ENCODE results near the gene IGFLR1. TPM values are rescaled to one million over a fixed set of nuclear protein-coding genes. Genes with fewer than 3 reads are reported as not detected.

The IGFLR1 gene
- total and polyA plus RNA-seq, 9 of the 15 experiments (the other 6 are each of a cell fraction or from before 2014, with no cell fraction given), result 1.0 to 14.3 (median 4.6) TPM

DNA sequence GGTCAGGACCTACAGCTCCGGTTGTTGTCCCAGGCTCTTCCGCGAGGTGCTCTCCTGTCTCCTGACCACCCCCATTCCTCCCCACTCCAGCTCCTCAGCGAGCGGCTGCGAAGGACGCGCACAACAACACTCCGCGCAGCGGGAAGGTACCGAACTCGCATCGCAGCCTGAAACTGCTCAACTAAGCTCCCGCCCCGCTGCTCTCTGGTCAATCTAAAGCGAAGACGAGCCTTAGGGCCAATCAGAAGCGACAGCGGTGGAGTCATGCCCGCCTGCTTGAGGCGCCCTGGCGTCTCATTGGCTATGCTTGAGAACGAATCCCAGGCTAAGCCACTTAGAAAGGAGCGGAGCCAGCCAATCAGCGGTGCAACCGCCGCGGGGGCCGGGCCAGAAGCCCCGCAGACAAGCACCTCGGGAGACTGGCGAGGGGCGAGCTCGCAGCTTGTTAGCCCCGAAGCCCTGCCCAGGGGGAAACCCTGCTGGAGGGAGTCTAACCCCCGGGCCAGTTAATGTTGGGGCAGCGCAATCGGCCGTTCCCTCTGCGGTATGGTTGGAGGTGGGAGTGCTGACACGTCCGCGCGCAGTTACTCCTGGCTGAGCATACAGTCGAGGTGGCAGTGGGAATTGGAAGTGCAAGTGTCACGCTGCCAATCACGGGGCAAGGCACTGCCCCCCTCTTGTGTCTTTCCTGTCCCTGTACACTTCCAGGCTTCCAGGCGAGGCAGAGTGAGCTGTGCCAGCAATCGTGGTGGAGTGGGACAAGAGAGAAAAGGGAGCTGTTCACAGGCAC is 39.8 kb downstream of the IGFLR1 start (continued):
- TF ChIP-seq, protein P1, sequence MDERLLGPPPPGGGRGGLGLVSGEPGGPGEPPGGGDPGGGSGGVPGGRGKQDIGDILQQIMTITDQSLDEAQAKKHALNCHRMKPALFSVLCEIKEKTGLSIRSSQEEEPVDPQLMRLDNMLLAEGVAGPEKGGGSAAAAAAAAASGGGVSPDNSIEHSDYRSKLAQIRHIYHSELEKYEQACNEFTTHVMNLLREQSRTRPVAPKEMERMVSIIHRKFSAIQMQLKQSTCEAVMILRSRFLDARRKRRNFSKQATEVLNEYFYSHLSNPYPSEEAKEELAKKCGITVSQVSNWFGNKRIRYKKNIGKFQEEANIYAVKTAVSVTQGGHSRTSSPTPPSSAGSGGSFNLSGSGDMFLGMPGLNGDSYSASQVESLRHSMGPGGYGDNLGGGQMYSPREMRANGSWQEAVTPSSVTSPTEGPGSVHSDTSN (CRISPR knock-in tag; IDR thresholded peaks at IDR 0.05; ENCODE audit: low read depth), result peak; percentile 90
- TF ChIP-seq, protein P1 (tag; conservative IDR thresholded peaks at IDR 0.05; ENCODE audit: low read depth), result peak; percentile 100
- TF ChIP-seq RBM17 (IDR thresholded peaks at IDR 0.05; ENCODE audit: borderline replicate concordance, low read depth, low read length) (no peak), ZBTB8A (IDR thresholded peaks at IDR 0.05; ENCODE audit: partially characterized antibody) (no peak), POLR2H (tag; IDR thresholded peaks at IDR 0.05; ENCODE audit: low read depth) (no peak), ZC3H4 (CRISPR knock-in tag; IDR thresholded peaks at IDR 0.05; ENCODE audit: borderline replicate concordance) (no peak), MTA3 (IDR thresholded peaks at IDR 0.05; ENCODE audit: borderline replicate concordance) (no peak; the same call in 1 of the 2 replicates), YBX1 (IDR thresholded peaks at IDR 0.05) (no peak), SAFB (IDR thresholded peaks at IDR 0.05; ENCODE audit: borderline replicate concordance, low read depth, low read length) (no peak), ZNF717 (CRISPR knock-in tag; IDR thresholded peaks at IDR 0.05) (no peak), MYBL2 (IDR thresholded peaks at IDR 0.05; ENCODE audit: low read depth) (no peak), MYBL2 (CRISPR knock-in tag; IDR thresholded peaks at IDR 0.05; ENCODE audit: borderline replicate concordance) (no peak), ZNF124 (CRISPR knock-in tag; IDR thresholded peaks at IDR 0.05) (no peak), RBM15 (IDR thresholded peaks at IDR 0.05; ENCODE audit: insufficient read depth, low read length) (no peak), NFE2L1 (tag; IDR thresholded peaks at IDR 0.05; ENCODE audit: borderline replicate concordance, low read depth) (no peak), MIER1 (IDR thresholded peaks at IDR 0.05; ENCODE audit: low read depth) (no peak), NELFE (IDR thresholded peaks at IDR 0.05; ENCODE audit: insufficient read depth, insufficient read length) (no peak)
- TF ChIP-seq, protein P2, sequence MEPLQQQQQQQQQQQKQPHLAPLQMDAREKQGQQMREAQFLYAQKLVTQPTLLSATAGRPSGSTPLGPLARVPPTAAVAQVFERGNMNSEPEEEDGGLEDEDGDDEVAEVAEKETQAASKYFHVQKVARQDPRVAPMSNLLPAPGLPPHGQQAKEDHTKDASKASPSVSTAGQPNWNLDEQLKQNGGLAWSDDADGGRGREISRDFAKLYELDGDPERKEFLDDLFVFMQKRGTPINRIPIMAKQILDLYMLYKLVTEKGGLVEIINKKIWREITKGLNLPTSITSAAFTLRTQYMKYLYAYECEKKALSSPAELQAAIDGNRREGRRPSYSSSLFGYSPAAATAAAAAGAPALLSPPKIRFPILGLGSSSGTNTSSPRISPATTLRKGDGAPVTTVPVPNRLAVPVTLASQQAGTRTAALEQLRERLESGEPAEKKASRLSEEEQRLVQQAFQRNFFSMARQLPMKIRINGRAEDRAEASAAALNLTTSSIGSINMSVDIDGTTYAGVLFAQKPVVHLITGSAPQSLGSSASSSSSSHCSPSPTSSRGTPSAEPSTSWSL (CRISPR knock-in tag; IDR thresholded peaks at IDR 0.05; ENCODE audit: borderline replicate concordance), result no peak
- TF ChIP-seq, protein P3, sequence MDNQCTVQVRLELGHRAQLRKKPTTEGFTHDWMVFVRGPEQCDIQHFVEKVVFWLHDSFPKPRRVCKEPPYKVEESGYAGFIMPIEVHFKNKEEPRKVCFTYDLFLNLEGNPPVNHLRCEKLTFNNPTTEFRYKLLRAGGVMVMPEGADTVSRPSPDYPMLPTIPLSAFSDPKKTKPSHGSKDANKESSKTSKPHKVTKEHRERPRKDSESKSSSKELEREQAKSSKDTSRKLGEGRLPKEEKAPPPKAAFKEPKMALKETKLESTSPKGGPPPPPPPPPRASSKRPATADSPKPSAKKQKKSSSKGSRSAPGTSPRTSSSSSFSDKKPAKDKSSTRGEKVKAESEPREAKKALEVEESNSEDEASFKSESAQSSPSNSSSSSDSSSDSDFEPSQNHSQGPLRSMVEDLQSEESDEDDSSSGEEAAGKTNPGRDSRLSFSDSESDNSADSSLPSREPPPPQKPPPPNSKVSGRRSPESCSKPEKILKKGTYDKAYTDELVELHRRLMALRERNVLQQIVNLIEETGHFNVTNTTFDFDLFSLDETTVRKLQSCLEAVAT (IDR thresholded peaks at IDR 0.05), result peak in 1 of 2 experiments; percentile 92; a peak in 2 of 4 replicates
- TF ChIP-seq, protein P4, sequence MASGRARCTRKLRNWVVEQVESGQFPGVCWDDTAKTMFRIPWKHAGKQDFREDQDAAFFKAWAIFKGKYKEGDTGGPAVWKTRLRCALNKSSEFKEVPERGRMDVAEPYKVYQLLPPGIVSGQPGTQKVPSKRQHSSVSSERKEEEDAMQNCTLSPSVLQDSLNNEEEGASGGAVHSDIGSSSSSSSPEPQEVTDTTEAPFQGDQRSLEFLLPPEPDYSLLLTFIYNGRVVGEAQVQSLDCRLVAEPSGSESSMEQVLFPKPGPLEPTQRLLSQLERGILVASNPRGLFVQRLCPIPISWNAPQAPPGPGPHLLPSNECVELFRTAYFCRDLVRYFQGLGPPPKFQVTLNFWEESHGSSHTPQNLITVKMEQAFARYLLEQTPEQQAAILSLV (tag; IDR thresholded peaks at IDR 0.05), result no peak
